Smooth muscle cell (in vitro differentiated cells): ENCODE measurements around the gene GIGYF2. TPM values are rescaled to one million over a fixed set of nuclear protein-coding genes. Genes with fewer than 3 reads are reported as not detected.

ENCODE experiments used
- DNase-seq: peaks from one replicate; lab custom pipeline; 2025; ENCODE audit not compliant: unreplicated experiment; lab: John Stamatoyannopoulos, UW
- H2AFZ ChIP-seq: fragments of 200-600 bp; sonication (generic); 2 replicates; pipeline ENCODE4 v1.6.0; 2016; ENCODE audit warnings: antibody characterized with exemption, low read depth, mild to moderate bottlenecking
- H3F3A ChIP-seq: fragments of 200-600 bp; sonication (generic); 2 replicates; pipeline ENCODE4 v1.6.0; 2017; ENCODE audit warnings: antibody characterized with exemption, low read depth
- H3K27ac ChIP-seq: fragments of 200-600 bp; sonication (generic); 2 replicates; pipeline ENCODE4 v1.5.1; 2016; ENCODE audit warnings: low read depth, mild to moderate bottlenecking
- H3K27me3 ChIP-seq: fragments of 200-600 bp; sonication (generic); 2 replicates; pipeline ENCODE4 v1.6.1; 2016; ENCODE audit warnings: low read depth, mild to moderate bottlenecking
- H3K36me3 ChIP-seq: fragments of 200-600 bp; sonication (generic); 2 replicates; pipeline ENCODE4 v1.5.1; 2016; ENCODE audit warnings: low read depth
- H3K4me1 ChIP-seq: fragments of 200-600 bp; sonication (generic); 2 replicates; pipeline ENCODE4 v1.5.1; 2016; ENCODE audit warnings: low read depth
- H3K4me2 ChIP-seq: fragments of 200-600 bp; sonication (generic); 2 replicates; pipeline ENCODE4 v1.6.0; 2016; ENCODE audit warnings: mild to moderate bottlenecking
- H3K4me3 ChIP-seq: fragments of 200-600 bp; sonication (generic); 2 replicates; pipeline ENCODE4 v1.5.1; 2016; ENCODE audit warnings: mild to moderate bottlenecking
- H3K79me2 ChIP-seq: fragments of 200-600 bp; sonication (generic); 2 replicates; pipeline ENCODE4 v1.6.0; 2016; ENCODE audit warnings: low read depth, mild to moderate bottlenecking
- H3K9ac ChIP-seq: fragments of 200-600 bp; sonication (generic); 2 replicates; pipeline ENCODE4 v1.6.0; 2016; ENCODE audit warnings: low read depth
- H3K9me3 ChIP-seq: fragments of 200-600 bp; sonication (generic); replicated peaks from 2 replicates; pipeline ENCODE4 v1.5.1; 2016; ENCODE audit warnings: low read depth
- H4K20me1 ChIP-seq: fragments of 200-600 bp; sonication (generic); 2 replicates; pipeline ENCODE4 v1.6.0; 2016; ENCODE audit warnings: low read depth
- WGBS: methylation state at CpG from one replicate; pipeline ENCODE4 v1.1.7; 2016; ENCODE audit warnings: low lambda C conversion rate; 5-methylcytosine and 5-hydroxymethylcytosine counted together
- polyA plus RNA-seq: library from polyadenylated mRNA; unstranded; fragments of >200 nt; fragmentation: Nextera tagmentation; extraction: Ambion mirVana; gene quantifications from 2 replicates; pipeline ENCODE4 v1.2.1, GENCODE V29; 2016
- total RNA-seq: library from RNA; depleted of rRNA; stranded (reverse); fragments of >200 nt; gene quantifications from 2 replicates; pipeline ENCODE4 v1.2.3, GENCODE V29; 2014
- TF ChIP-seq, protein P1 (sequence below): fragments of 200-600 bp; sonication (generic); IDR thresholded peaks from 2 replicates; pipeline ENCODE4 v1.5.1; 2017; ENCODE audit warnings: borderline replicate concordance, mild to moderate bottlenecking, antibody characterized with exemption; ENCODE audit not compliant: insufficient read depth, poor library complexity, severe bottlenecking

The GIGYF2 gene
- total and polyA plus RNA-seq, 2 experiments from 2014 or later = 16.2 to 57.6 TPM

- Histone ChIP-seq H3K9ac (no peak overlapping the region), H4K20me1 (no peaks in the 10 kb centered on the region), H3F3A (no peaks in the 10 kb centered on the region), H3K4me1 (no peaks in the 10 kb centered on the region), H3K36me3 (no peaks in the 10 kb centered on the region), H2AFZ (no peak overlapping the region), H3K27ac (no peak overlapping the region), H3K4me3 (no peak overlapping the region), H3K27me3 (peaks cover 2% of the 10 kb centered on the region), H3K4me2 (no peak overlapping the region), H3K9me3 (no peaks in the 10 kb centered on the region), H3K79me2 (no peaks in the 10 kb centered on the region)
- TF ChIP-seq, protein P1, sequence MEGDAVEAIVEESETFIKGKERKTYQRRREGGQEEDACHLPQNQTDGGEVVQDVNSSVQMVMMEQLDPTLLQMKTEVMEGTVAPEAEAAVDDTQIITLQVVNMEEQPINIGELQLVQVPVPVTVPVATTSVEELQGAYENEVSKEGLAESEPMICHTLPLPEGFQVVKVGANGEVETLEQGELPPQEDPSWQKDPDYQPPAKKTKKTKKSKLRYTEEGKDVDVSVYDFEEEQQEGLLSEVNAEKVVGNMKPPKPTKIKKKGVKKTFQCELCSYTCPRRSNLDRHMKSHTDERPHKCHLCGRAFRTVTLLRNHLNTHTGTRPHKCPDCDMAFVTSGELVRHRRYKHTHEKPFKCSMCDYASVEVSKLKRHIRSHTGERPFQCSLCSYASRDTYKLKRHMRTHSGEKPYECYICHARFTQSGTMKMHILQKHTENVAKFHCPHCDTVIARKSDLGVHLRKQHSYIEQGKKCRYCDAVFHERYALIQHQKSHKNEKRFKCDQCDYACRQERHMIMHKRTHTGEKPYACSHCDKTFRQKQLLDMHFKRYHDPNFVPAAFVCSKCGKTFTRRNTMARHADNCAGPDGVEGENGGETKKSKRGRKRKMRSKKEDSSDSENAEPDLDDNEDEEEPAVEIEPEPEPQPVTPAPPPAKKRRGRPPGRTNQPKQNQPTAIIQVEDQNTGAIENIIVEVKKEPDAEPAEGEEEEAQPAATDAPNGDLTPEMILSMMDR = no peak
- WGBS = 93% methylated on average over 17 of the region's 17 CpGs
- no peak for DNase-seq
These were observed 185.0 kb downstream of the GIGYF2 start for GRCh38 chr2:232882085-232882484.

DNA sequence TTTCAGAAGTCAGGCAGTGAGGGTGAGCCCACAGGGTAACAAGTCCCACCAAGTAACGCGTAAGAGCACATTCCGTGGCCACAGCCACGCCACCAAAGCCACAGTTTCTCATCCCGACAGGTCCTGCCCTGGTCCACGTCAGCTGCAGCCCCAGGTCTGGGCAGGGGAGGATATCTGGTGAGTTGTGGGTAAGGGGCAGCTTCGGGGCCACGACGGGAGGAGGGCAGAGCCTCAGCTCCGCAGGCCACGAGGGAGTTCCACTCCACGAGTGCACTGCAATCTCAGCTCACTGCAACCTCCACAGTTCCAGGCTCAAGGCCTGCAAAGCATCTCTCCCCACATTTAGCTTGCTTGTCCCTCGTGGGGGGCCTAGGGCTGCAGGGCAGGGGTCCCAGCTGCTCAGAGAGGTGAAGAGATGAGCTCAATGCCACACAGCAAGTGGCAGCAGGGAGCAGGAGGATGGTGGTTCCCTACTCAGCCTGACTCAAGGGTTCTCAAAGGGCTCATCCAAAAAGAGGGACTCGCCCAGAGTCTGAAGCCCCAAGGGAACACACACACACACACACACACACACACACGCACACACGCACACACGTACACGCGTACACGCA, 185.5 kb downstream of the GIGYF2 start:
- TF ChIP-seq, protein P1 = no peak
- no peak overlapping the region for H3K27ac ChIP-seq

GRCh38 chr2:232883116-232883721, 186.1 kb downstream of the GIGYF2 start:
- 92% methylated on average over 28 of the region's 29 CpGs for WGBS
- Histone ChIP-seq H3K4me3 (no peak overlapping the region), H3K9me3 (no peaks in the 10 kb centered on the region), H3K27me3 (no peaks in the 10 kb centered on the region), H3K9ac (no peak overlapping the region), H3K36me3 (no peaks in the 10 kb centered on the region), H3K79me2 (no peaks in the 10 kb centered on the region), H3F3A (no peaks in the 10 kb centered on the region), H4K20me1 (no peaks in the 10 kb centered on the region), H3K4me1 (no peaks in the 10 kb centered on the region), H2AFZ (no peak overlapping the region), H3K4me2 (no peak overlapping the region), H3K27ac (no peak overlapping the region)
- no peak for DNase-seq
- TF ChIP-seq, protein P1 = no peak

More for the DNA sequence above, 185.5 kb downstream of the GIGYF2 start:
- no peaks in the 10 kb centered on the region for H3F3A ChIP-seq
- H3K4me1 ChIP-seq = no peaks in the 10 kb centered on the region
- no peak for DNase-seq
- H3K9me3 ChIP-seq = no peaks in the 10 kb centered on the region
- WGBS = 94% methylated on average over 20 of the region's 20 CpGs
- H2AFZ ChIP-seq = no peak overlapping the region
- no peaks in the 10 kb centered on the region for H3K27me3 ChIP-seq
- no peak overlapping the region for H3K4me3 ChIP-seq
- H3K36me3 ChIP-seq = no peaks in the 10 kb centered on the region
- H3K9ac ChIP-seq = no peak overlapping the region
- H4K20me1 ChIP-seq = no peaks in the 10 kb centered on the region
- no peak overlapping the region for H3K4me2 ChIP-seq
- no peaks in the 10 kb centered on the region for H3K79me2 ChIP-seq

- H3F3A ChIP-seq = no peaks in the 10 kb centered on the region
- no peaks in the 10 kb centered on the region for H3K9me3 ChIP-seq
- DNase-seq = no peak
- H2AFZ ChIP-seq = no peak overlapping the region
- no peaks in the 10 kb centered on the region for H3K27me3 ChIP-seq
- no peaks in the 10 kb centered on the region for H3K4me1 ChIP-seq
- H3K4me2 ChIP-seq = no peak overlapping the region
- no peak overlapping the region for H3K27ac ChIP-seq
- no peak overlapping the region for H3K9ac ChIP-seq
- no peaks in the 10 kb centered on the region for H3K79me2 ChIP-seq
- WGBS = 89% methylated on average over 11 of the region's 11 CpGs
- TF ChIP-seq, protein P1 = no peak
- no peaks in the 10 kb centered on the region for H3K36me3 ChIP-seq
- H4K20me1 ChIP-seq = no peaks in the 10 kb centered on the region
- no peak overlapping the region for H3K4me3 ChIP-seq
These were observed 186.9 kb downstream of the GIGYF2 start for GRCh38 chr2:232884001-232884421.
